GM12872 (cell line): Measurements from ENCODE around the gene MUC5B.

ENCODE experiments used
- TF ChIP-seq, protein P1 (sequence below): IDR thresholded peaks from 3 replicates; pipeline ENCODE4 v1.5.1; 2011; ENCODE audit warnings: low read depth, mild to moderate bottlenecking, low read length, moderate library complexity; ENCODE audit not compliant: insufficient read depth

Gene MUC5B

DNA sequence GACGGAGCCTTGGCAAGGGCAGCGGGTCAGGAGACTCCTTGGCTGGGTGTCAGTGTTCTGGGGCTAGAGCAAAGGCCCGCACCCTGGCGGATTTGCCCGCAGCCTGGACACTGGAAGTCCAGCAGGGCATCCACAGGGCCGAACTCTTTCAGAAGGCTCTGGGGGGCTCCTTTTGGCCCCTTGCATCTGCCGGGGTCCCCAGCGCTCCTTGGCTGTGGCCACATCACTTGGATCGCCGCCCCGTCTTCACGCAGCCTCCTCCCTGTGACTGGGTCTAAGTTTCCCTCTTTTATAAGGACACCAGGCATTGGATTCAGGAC is 45.1 kb upstream of the MUC5B start:
- TF ChIP-seq, protein P1, sequence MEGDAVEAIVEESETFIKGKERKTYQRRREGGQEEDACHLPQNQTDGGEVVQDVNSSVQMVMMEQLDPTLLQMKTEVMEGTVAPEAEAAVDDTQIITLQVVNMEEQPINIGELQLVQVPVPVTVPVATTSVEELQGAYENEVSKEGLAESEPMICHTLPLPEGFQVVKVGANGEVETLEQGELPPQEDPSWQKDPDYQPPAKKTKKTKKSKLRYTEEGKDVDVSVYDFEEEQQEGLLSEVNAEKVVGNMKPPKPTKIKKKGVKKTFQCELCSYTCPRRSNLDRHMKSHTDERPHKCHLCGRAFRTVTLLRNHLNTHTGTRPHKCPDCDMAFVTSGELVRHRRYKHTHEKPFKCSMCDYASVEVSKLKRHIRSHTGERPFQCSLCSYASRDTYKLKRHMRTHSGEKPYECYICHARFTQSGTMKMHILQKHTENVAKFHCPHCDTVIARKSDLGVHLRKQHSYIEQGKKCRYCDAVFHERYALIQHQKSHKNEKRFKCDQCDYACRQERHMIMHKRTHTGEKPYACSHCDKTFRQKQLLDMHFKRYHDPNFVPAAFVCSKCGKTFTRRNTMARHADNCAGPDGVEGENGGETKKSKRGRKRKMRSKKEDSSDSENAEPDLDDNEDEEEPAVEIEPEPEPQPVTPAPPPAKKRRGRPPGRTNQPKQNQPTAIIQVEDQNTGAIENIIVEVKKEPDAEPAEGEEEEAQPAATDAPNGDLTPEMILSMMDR: no peak

- TF ChIP-seq, protein P1: no peak
Measured at GRCh38 chr11:1178201-1178885, 44.5 kb upstream of the MUC5B start.

DNA sequence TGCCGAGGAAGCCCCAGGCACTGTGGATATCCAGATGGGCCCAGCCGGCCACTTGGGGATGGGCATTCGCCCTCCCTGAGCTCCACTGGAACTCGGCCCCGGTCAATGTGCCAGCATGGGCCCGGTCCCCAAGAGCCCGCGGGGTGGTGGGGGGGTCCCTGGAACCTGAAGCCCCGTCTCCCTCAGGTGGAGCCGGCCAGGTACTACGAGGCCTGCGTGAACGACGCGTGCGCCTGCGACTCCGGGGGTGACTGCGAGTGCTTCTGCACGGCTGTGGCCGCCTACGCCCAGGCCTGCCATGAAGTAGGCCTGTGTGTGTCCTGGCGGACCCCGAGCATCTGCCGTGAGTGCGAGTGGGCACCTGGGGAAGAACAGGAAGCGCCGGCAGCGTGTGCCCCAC is 44.0 kb upstream of the MUC5B start:
- TF ChIP-seq, protein P1: no peak

DNA sequence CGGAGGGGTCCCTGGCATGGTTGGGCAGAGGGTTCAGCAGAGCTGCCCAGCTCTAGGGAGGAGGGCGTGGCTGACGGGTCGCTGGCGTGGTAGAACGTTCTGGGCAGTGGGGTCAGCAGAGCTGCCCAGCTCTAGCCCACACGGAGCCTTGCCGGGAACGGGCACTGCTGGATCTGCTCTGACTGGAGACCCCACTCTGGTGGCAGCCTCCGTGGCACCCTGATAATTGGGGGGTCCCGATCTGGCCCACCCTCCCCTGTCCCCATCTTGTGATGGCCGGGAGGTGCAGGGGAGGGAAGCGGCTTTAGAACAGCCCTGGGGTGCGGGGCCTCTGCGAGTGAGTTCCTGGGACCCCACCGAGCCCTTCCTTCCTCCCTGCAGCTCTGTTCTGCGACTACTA is 43.2 kb upstream of the MUC5B start:
- TF ChIP-seq, protein P1: no peak

GRCh38 chr11:1180171-1180570 is 42.7 kb upstream of the MUC5B start:
- TF ChIP-seq, protein P1: no peak

GRCh38 chr11:1180947-1181391 is 41.9 kb upstream of the MUC5B start:
- TF ChIP-seq, protein P1: no peak

GRCh38 chr11:1181420-1181819 is 41.4 kb upstream of the MUC5B start:
- TF ChIP-seq, protein P1: no peak
